ENCODE measurements around the gene MSANTD2.

MSANTD2 gene

GRCh38 chr11:124759266-124760204 lies 40.7 kb downstream of the MSANTD2 start:
- DNase-seq (ENCODE audit: low spot score), result no peak
- H3K27me3 Mint-ChIP-seq (ENCODE audit: low read depth), result peaks cover 57% of the 10 kb centered on the region
- no peaks in the 10 kb centered on the region for H3K36me3 Mint-ChIP-seq (ENCODE audit: low read depth)
- H3K4me3 Mint-ChIP-seq, result no peak overlapping the region
- H3K9me3 Mint-ChIP-seq, result no peaks in the 10 kb centered on the region
- peaks cover 7% of the 10 kb centered on the region for H3K4me1 Mint-ChIP-seq (ENCODE audit: low read depth)
- H3K27ac Mint-ChIP-seq, result no peak overlapping the region

- peaks cover 57% of the 10 kb centered on the region for H3K27me3 Mint-ChIP-seq (ENCODE audit: low read depth)
- H3K4me3 Mint-ChIP-seq, result peak overlapping the region; percentile 73
- peak; percentile 64 for DNase-seq (ENCODE audit: low spot score)
- H3K36me3 Mint-ChIP-seq (ENCODE audit: low read depth), result no peaks in the 10 kb centered on the region
- H3K4me1 Mint-ChIP-seq (ENCODE audit: low read depth), result peaks cover 7% of the 10 kb centered on the region
- H3K27ac Mint-ChIP-seq, result no peak overlapping the region
- no peaks in the 10 kb centered on the region for H3K9me3 Mint-ChIP-seq
Measured at GRCh38 chr11:124758355-124759265, 41.6 kb downstream of the MSANTD2 start.

- Mint-ChIP-seq H3K27ac (no peak overlapping the region), H3K9me3 (no peaks in the 10 kb centered on the region), H3K4me1 (ENCODE audit: low read depth) (peaks cover 5% of the 10 kb centered on the region), H3K36me3 (ENCODE audit: low read depth) (no peaks in the 10 kb centered on the region), H3K4me3 (no peak overlapping the region), H3K27me3 (ENCODE audit: low read depth) (peaks cover 56% of the 10 kb centered on the region)
- DNase-seq (ENCODE audit: low spot score), result no peak
Measured at GRCh38 chr11:124757320-124757719, 42.9 kb downstream of the MSANTD2 start.

GRCh38 chr11:124756753-124757227 lies 43.4 kb downstream of the MSANTD2 start:
- H3K9me3 Mint-ChIP-seq, result no peaks in the 10 kb centered on the region
- H3K4me3 Mint-ChIP-seq, result no peak overlapping the region
- peaks cover 54% of the 10 kb centered on the region for H3K27me3 Mint-ChIP-seq (ENCODE audit: low read depth)
- peaks cover 5% of the 10 kb centered on the region for H3K4me1 Mint-ChIP-seq (ENCODE audit: low read depth)
- DNase-seq (ENCODE audit: low spot score), result no peak
- no peaks in the 10 kb centered on the region for H3K36me3 Mint-ChIP-seq (ENCODE audit: low read depth)
- no peak overlapping the region for H3K27ac Mint-ChIP-seq

DNA sequence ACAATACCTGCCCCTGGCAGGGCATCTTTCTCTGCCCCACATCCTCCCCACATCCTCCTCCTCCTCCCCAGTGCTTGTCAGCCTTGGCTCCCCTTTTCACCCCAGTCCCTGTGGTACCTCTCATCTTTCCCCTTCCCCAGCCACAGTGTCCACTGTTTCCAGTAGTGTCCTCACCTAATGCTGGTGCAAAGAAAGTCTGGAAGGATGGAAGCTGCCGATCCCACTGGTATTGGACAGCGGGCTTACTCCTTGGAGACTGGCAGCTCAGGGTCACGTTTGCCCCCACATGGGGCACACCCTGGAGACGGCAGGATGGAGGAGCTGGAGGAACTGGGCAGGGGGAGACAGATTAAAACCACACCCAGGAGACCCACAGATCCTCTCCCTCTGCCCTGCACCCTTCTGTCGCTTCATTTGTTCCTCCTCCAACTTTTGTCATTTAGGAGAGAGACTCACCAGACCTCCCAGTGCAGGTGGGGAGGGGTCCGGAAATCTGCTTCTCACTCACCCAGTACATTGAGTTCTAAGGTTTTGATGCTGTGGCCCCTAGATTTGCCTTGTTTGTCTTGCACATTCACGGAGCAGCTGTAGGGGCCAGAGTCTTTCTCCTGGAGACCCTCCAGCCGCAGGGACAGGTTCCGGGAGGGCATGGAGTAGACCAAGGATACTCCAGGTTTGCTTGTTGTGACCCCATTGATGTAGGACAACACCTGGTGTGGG lies 44.0 kb downstream of the MSANTD2 start:
- H3K36me3 Mint-ChIP-seq (ENCODE audit: low read depth), result no peaks in the 10 kb centered on the region
- peaks cover 5% of the 10 kb centered on the region for H3K4me1 Mint-ChIP-seq (ENCODE audit: low read depth)
- no peak overlapping the region for H3K27ac Mint-ChIP-seq
- peaks cover 48% of the 10 kb centered on the region for H3K27me3 Mint-ChIP-seq (ENCODE audit: low read depth)
- no peaks in the 10 kb centered on the region for H3K9me3 Mint-ChIP-seq
- no peak for DNase-seq (ENCODE audit: low spot score)
- no peak overlapping the region for H3K4me3 Mint-ChIP-seq

GRCh38 chr11:124754710-124755109 lies 45.5 kb downstream of the MSANTD2 start:
- peaks cover 35% of the 10 kb centered on the region for H3K27me3 Mint-ChIP-seq (ENCODE audit: low read depth)
- H3K4me1 Mint-ChIP-seq (ENCODE audit: low read depth), result peaks cover 8% of the 10 kb centered on the region
- no peaks in the 10 kb centered on the region for H3K36me3 Mint-ChIP-seq (ENCODE audit: low read depth)
- H3K27ac Mint-ChIP-seq, result no peak overlapping the region
- H3K9me3 Mint-ChIP-seq, result no peaks in the 10 kb centered on the region
- no peak overlapping the region for H3K4me3 Mint-ChIP-seq
- DNase-seq (ENCODE audit: low spot score), result no peak

- Mint-ChIP-seq H3K4me3 (no peak overlapping the region), H3K36me3 (ENCODE audit: low read depth) (no peaks in the 10 kb centered on the region), H3K27ac (no peak overlapping the region), H3K27me3 (ENCODE audit: low read depth) (peaks cover 35% of the 10 kb centered on the region), H3K9me3 (no peaks in the 10 kb centered on the region), H3K4me1 (ENCODE audit: low read depth) (peaks cover 8% of the 10 kb centered on the region)
- DNase-seq (ENCODE audit: low spot score), result no peak
Measured at GRCh38 chr11:124754309-124754708, 45.9 kb downstream of the MSANTD2 start.

DNA sequence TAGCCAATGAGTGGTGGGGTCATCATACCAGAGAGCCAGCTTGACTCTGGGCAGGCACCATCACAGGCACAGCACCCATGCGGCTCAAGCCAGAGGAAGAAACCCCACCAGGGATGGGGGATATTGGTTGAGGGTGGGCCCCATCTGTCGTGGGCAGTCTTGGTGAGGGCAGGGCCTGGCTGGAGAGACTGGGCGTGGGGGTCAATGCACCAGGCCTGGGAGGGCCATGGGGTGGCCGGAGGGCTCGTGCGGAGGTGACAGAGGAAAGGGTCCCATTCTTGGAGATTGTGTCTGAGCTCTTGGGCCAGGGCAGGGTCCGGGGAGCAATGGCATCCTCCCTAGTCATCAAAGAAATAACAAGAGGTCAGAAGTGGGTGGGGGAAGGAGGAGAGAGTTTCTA lies 46.6 kb downstream of the MSANTD2 start:
- peaks cover 28% of the 10 kb centered on the region for H3K27me3 Mint-ChIP-seq (ENCODE audit: low read depth)
- H3K4me1 Mint-ChIP-seq (ENCODE audit: low read depth), result peaks cover 8% of the 10 kb centered on the region
- H3K27ac Mint-ChIP-seq, result no peak overlapping the region
- no peaks in the 10 kb centered on the region for H3K9me3 Mint-ChIP-seq
- no peaks in the 10 kb centered on the region for H3K36me3 Mint-ChIP-seq (ENCODE audit: low read depth)
- no peak for DNase-seq (ENCODE audit: low spot score)
- H3K4me3 Mint-ChIP-seq, result no peak overlapping the region

DNA sequence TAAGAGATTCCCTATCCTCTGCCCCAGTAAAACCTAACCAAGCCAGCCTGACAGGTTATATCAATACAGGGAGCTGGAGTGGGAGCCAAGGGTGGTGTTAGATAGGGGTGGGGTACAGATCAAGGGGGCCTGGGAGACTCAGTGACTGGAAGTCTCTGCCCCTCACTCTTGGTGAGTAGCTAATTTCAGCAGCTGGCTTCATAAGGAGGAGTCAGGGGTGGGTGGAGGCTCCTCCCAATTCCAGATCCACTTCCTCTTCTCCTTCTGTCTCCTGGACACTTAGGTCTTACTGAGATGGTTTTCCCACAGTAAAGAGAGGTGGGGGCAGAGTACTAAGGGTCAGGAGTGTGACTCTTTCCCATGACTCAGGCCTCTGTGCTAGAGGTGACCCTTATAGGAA lies 47.0 kb downstream of the MSANTD2 start:
- H3K27me3 Mint-ChIP-seq (ENCODE audit: low read depth), result peaks cover 24% of the 10 kb centered on the region
- no peaks in the 10 kb centered on the region for H3K36me3 Mint-ChIP-seq (ENCODE audit: low read depth)
- no peak overlapping the region for H3K4me3 Mint-ChIP-seq
- peaks cover 4% of the 10 kb centered on the region for H3K4me1 Mint-ChIP-seq (ENCODE audit: low read depth)
- DNase-seq (ENCODE audit: low spot score), result no peak
- no peaks in the 10 kb centered on the region for H3K9me3 Mint-ChIP-seq
- H3K27ac Mint-ChIP-seq, result no peak overlapping the region

DNA sequence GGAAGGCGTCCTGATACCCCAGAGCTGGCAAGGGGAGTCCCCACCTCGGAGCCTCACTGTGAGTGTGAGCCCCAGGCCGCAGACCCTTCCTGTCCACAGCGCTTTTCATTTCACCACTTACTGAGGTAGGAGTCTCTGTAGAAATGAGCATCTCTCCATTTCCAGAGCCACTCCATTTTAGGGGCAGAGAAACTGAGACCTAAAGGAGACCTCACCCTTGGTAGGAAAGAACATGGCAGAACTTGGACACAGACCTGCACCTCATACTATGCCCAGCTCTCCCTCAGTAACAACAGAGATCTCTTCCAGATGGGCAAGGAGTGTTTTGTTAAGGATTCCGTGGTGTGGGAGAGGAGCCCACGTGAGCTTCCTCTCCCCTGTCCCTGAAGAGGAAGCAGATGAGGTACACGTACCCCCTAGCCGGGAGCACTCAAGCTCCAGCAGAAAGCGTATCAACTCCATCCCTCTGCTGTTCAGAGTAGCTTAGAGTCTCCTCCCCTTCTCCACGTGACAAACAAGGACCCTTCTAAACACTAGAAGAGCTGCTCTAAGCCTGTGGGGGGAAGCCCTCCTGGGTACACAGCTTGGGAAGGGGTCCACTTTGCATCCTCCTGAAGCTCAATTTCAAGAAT lies 47.6 kb downstream of the MSANTD2 start:
- Mint-ChIP-seq H3K27ac (peak overlapping the region; percentile 31), H3K36me3 (ENCODE audit: low read depth) (no peaks in the 10 kb centered on the region), H3K4me1 (ENCODE audit: low read depth) (peaks cover 3% of the 10 kb centered on the region), H3K9me3 (no peaks in the 10 kb centered on the region), H3K27me3 (ENCODE audit: low read depth) (peaks cover 18% of the 10 kb centered on the region), H3K4me3 (no peak overlapping the region)
- no peak for DNase-seq (ENCODE audit: low spot score)

GRCh38 chr11:124751741-124752470 lies 48.3 kb downstream of the MSANTD2 start, which contains the start of gene VSIG2:
VSIG2 (minus strand) TSS chr11:124752255; CDS start chr11:124752137, 118 bp downstream.
- Mint-ChIP-seq H3K36me3 (ENCODE audit: low read depth) (no peaks in the 10 kb centered on the region), H3K27ac (peak within 1 kb of the TSS; percentile 31), H3K9me3 (no peaks in the 10 kb centered on the region), H3K4me1 (ENCODE audit: low read depth) (peaks cover 3% of the 10 kb centered on the region), H3K27me3 (ENCODE audit: low read depth) (peaks cover 12% of the 10 kb centered on the region), H3K4me3 (no peak within 1 kb of the TSS)
- DNase-seq (ENCODE audit: low spot score), result no peak

- no peak overlapping the region for H3K4me3 Mint-ChIP-seq
- DNase-seq (ENCODE audit: low spot score), result no peak
- no peaks in the 10 kb centered on the region for H3K9me3 Mint-ChIP-seq
- H3K27ac Mint-ChIP-seq, result no peak overlapping the region
- peaks cover 5% of the 10 kb centered on the region for H3K4me1 Mint-ChIP-seq (ENCODE audit: low read depth)
- H3K27me3 Mint-ChIP-seq (ENCODE audit: low read depth), result peaks cover 7% of the 10 kb centered on the region
- no peaks in the 10 kb centered on the region for H3K36me3 Mint-ChIP-seq (ENCODE audit: low read depth)
Measured at GRCh38 chr11:124751391-124751740, 48.8 kb downstream of the MSANTD2 start.

GRCh38 chr11:124749912-124750311 lies 50.3 kb downstream of the MSANTD2 start:
- Mint-ChIP-seq H3K4me1 (ENCODE audit: low read depth) (peaks cover 5% of the 10 kb centered on the region), H3K9me3 (no peaks in the 10 kb centered on the region), H3K36me3 (ENCODE audit: low read depth) (no peaks in the 10 kb centered on the region), H3K27me3 (ENCODE audit: low read depth) (peaks cover 2% of the 10 kb centered on the region), H3K27ac (no peak overlapping the region), H3K4me3 (no peak overlapping the region)
- no peak for DNase-seq (ENCODE audit: low spot score)

All from T-helper 2 cell treated with Interferon-gamma antibody and Interleukin-4, amounts not matched to agents 5 μg/mL and 100 μg/mL, for 36 hours (primary cell).